ENCODE measurements around the gene GALNT9. TPM values are rescaled to one million over a fixed set of nuclear protein-coding genes. Genes with fewer than 3 reads are reported as not detected.

The GALNT9 gene
- total RNA-seq, 2 donors from 2014 or later = 4.0 to 10.8 TPM

DNA sequence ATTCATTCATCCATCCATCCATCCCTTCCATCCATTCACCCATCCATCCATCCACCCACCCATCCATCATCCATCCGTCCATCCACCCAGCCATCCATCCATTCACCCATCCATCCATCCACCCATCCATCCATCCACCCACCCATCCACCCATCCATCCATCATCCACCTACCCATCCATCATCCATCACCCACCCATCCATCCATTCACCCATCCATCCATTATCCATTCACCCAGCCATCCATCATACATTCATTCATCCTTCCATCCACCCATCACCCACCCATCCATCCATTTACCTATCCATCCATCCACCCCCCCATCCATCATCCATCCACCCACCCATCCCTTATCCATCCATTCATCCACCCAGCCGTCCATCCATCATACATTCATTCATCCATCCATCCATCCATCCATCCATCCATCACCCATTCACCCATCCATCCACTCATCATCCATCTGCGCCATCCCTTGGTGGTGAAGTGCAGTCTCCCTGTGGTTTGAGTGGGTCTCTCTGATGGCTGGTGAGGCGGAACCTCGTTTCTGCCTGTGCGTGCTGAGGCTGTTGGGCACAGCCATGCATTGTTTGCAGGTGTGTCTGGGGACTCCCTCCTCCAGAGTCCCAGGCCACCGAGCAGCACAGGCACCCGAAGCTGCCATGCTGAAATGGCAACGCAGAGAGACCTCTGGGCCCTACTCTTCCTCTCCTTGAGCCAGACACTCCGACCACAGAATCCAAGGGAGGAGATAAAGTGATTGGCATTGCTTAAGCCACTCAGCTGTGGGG lies 162.4 kb downstream of the GALNT9 start:
- no peak for DNase-seq (ENCODE audit: low spot score)
- H3K4me3 ChIP-seq = no peak overlapping the region
- no peaks in the 10 kb centered on the region for H3K9me3 ChIP-seq
- TF ChIP-seq, protein P1, sequence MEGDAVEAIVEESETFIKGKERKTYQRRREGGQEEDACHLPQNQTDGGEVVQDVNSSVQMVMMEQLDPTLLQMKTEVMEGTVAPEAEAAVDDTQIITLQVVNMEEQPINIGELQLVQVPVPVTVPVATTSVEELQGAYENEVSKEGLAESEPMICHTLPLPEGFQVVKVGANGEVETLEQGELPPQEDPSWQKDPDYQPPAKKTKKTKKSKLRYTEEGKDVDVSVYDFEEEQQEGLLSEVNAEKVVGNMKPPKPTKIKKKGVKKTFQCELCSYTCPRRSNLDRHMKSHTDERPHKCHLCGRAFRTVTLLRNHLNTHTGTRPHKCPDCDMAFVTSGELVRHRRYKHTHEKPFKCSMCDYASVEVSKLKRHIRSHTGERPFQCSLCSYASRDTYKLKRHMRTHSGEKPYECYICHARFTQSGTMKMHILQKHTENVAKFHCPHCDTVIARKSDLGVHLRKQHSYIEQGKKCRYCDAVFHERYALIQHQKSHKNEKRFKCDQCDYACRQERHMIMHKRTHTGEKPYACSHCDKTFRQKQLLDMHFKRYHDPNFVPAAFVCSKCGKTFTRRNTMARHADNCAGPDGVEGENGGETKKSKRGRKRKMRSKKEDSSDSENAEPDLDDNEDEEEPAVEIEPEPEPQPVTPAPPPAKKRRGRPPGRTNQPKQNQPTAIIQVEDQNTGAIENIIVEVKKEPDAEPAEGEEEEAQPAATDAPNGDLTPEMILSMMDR (IDR thresholded peaks at IDR 0.05) = no peak
- no peak overlapping the region for H3K27ac ChIP-seq
- no peaks in the 10 kb centered on the region for H3K36me3 ChIP-seq
- H3K4me1 ChIP-seq = no peaks in the 10 kb centered on the region
- no peaks in the 10 kb centered on the region for H3K27me3 ChIP-seq

DNA sequence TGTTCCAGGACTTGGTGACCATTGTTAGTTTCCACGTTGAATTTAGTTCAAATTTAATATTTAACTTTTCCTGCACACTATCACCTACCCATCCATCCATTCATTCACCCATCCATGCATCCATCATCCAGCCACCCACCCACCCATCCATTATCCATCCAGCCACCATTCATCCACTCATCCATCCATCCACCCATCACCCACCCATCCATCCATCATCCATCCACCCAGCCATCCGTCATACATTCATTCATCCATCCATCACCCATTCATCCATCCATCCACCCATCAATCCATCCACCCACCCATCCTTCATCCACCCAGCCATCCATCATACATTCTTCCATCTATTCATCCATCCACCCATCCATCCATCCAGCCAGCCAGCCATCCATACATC lies 163.3 kb downstream of the GALNT9 start:
- DNase-seq (ENCODE audit: low spot score) = no peak
- no peaks in the 10 kb centered on the region for H3K9me3 ChIP-seq
- TF ChIP-seq, protein P1 (IDR thresholded peaks at IDR 0.05) = no peak
- no peaks in the 10 kb centered on the region for H3K4me1 ChIP-seq
- H3K4me3 ChIP-seq = no peak overlapping the region
- no peak overlapping the region for H3K27ac ChIP-seq
- H3K27me3 ChIP-seq = no peaks in the 10 kb centered on the region
- no peaks in the 10 kb centered on the region for H3K36me3 ChIP-seq

DNA sequence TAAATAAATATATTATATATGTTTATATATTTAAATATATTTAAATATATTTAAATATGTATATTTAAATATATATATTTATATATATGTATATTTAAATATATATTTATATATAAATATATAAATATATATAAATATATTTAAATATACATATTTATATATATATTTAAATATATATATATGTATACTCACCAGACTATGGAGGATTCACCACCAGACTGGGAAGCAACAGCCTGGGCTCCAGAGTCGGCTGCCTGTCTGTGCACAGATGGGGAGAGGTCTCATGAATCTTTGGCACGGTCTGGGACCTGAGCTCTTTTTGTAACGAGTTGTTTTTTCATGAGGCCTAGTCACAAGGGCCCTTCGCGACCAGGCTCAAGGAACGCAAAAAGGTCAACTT lies 163.8 kb downstream of the GALNT9 start:
- TF ChIP-seq, protein P1 (IDR thresholded peaks at IDR 0.05) = no peak
- Histone ChIP-seq H3K27me3 (no peaks in the 10 kb centered on the region), H3K4me1 (no peaks in the 10 kb centered on the region), H3K27ac (no peak overlapping the region), H3K36me3 (no peaks in the 10 kb centered on the region), H3K4me3 (no peak overlapping the region), H3K9me3 (no peaks in the 10 kb centered on the region)
- no peak for DNase-seq (ENCODE audit: low spot score)

DNA sequence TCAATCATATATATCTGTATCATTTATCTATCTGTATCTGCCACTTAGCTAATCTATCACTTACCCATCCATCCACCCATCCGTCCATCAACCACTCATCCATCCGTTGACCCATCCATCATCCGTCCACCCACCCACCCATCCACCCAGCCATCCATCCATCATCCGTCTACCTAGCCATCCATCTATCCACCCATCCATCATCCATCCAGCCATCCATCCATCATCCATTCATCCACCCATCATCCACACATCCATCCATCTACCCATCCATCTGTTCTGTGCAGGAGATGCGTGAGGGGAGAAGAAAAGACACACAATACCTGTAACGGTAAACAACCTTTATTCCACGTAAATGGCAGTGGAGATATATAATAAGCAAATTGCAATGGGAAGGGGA lies 165.0 kb downstream of the GALNT9 start:
- TF ChIP-seq, protein P1 (IDR thresholded peaks at IDR 0.05) = no peak
- Histone ChIP-seq H3K4me3 (no peak overlapping the region), H3K4me1 (no peaks in the 10 kb centered on the region), H3K36me3 (no peaks in the 10 kb centered on the region), H3K9me3 (no peaks in the 10 kb centered on the region), H3K27me3 (no peaks in the 10 kb centered on the region), H3K27ac (no peak overlapping the region)
- DNase-seq (ENCODE audit: low spot score) = no peak

DNA sequence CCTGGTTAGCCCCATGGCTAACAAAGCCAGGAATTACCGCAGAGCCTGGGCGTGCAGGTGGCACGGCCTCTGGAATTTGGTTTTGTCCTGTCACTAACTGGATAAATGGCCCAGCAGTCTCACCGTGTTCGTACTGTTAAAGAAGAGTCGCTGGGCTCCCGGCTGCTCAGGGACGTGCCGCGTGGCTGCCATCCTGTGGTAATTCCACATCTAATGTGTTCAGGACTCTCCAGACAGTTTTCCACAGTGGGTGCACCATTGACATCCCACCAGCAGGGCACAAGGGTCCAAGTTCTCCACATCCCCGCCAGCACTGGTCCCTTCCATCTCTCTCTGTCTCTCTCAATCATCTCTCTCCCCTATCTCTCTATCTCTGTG lies 165.5 kb downstream of the GALNT9 start:
- H3K4me1 ChIP-seq = no peaks in the 10 kb centered on the region
- DNase-seq (ENCODE audit: low spot score) = no peak
- no peak overlapping the region for H3K27ac ChIP-seq
- no peak overlapping the region for H3K4me3 ChIP-seq
- no peaks in the 10 kb centered on the region for H3K9me3 ChIP-seq
- TF ChIP-seq, protein P1 (IDR thresholded peaks at IDR 0.05) = no peak
- H3K27me3 ChIP-seq = no peaks in the 10 kb centered on the region
- H3K36me3 ChIP-seq = no peaks in the 10 kb centered on the region
